Measurements from ENCODE around the gene GRIN3B. TPM values are rescaled to one million over a fixed set of nuclear protein-coding genes. Genes with fewer than 3 reads are reported as not detected.

GRIN3B gene
- total and polyA plus RNA-seq, 10 of the 15 experiments (the other 5 are each of a cell fraction or from before 2014, with no cell fraction given), result 0.15 TPM; not detected in 9

DNA sequence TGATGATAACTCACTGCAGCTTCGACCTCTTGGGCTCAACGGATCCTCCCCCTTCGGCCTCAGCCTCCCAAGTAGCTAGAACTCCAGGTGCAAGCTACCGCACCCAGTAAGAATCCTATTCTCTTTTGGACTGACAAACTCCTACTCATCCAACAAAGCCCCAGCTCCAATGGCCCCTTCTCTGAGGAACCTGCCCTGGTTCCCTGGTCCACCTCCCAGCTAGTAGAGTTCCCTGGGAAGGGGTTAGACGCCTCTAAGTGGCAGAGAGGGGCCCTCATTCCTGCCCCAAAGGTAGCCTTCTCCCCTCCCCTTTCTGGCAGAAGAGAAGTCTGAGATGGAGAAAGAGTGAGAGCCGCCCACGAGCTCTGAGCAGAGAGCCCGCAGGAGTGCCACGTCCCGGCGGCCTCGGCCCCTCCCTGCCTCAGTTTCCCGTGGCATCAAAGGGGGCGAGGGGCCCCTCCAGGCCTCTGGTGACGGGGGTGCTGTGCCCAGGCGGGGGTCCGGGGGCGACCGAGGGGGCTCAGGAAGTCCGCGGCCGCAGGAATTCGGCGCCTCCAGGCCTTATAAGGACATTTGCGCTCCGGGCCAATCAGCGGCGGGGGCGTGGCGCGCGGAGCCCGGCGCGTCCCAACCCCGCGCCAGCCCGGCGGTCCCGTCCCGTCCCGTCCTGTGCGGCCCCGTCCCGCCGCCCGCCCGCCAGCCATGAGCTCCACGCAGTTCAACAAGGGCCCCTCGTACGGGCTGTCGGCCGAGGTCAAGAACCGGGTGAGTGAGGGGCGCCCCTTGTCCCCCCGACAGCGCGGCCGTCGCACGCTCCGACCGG is 26.0 kb downstream of the GRIN3B start, which contains the start of gene CNN2 (continued):
- TF ChIP-seq ZNF592 (IDR thresholded peaks at IDR 0.05) (no peak), MEF2B (IDR thresholded peaks at IDR 0.05; ENCODE audit: partially characterized antibody, poor library complexity, severe bottlenecking) (peak; percentile 58), RFX5 (IDR thresholded peaks at IDR 0.05; ENCODE audit: low read depth, low read length) (no peak), TARDBP (IDR thresholded peaks at IDR 0.05; ENCODE audit: borderline replicate concordance) (no peak), RBBP5 (conservative IDR thresholded peaks at IDR 0.05) (no peak), ZNF274 (IDR thresholded peaks at IDR 0.05; ENCODE audit: insufficient read depth, insufficient read length) (no peak), NBN (IDR thresholded peaks at IDR 0.05) (0 out of 2 replicates have a peak, but pooled peaks have one; percentile 36), ZBED1 (IDR thresholded peaks at IDR 0.05; ENCODE audit: borderline replicate concordance) (no peak), SMAD5 (IDR thresholded peaks at IDR 0.05; ENCODE audit: low read depth) (0 out of 2 replicates have a peak, but pooled peaks have one; percentile 54), CUX1 (IDR thresholded peaks at IDR 0.05; ENCODE audit: insufficient replicate concordance, low read depth, low read length) (no peak)
- TF ChIP-seq, protein P1, sequence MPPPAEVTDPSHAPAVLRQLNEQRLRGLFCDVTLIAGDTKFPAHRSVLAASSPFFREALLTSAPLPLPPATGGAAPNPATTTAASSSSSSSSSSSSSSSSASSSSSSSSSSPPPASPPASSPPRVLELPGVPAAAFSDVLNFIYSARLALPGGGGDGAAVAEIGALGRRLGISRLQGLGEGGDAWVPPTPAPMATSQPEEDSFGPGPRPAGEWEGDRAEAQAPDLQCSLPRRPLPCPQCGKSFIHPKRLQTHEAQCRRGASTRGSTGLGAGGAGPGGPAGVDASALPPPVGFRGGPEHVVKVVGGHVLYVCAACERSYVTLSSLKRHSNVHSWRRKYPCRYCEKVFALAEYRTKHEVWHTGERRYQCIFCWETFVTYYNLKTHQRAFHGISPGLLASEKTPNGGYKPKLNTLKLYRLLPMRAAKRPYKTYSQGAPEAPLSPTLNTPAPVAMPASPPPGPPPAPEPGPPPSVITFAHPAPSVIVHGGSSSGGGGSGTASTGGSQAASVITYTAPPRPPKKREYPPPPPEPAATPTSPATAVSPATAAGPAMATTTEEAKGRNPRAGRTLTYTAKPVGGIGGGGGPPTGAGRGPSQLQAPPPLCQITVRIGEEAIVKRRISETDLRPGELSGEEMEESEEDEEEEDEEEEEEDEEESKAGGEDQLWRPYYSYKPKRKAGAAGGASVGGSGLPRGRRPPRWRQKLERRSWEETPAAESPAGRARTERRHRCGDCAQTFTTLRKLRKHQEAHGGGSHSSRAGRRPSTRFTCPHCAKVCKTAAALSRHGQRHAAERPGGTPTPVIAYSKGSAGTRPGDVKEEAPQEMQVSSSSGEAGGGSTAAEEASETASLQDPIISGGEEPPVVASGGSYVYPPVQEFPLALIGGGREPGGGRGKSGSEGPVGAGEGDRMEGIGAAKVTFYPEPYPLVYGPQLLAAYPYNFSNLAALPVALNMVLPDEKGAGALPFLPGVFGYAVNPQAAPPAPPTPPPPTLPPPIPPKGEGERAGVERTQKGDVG (CRISPR knock-in tag; IDR thresholded peaks at IDR 0.05), result no peak
- TF ChIP-seq, protein P2, sequence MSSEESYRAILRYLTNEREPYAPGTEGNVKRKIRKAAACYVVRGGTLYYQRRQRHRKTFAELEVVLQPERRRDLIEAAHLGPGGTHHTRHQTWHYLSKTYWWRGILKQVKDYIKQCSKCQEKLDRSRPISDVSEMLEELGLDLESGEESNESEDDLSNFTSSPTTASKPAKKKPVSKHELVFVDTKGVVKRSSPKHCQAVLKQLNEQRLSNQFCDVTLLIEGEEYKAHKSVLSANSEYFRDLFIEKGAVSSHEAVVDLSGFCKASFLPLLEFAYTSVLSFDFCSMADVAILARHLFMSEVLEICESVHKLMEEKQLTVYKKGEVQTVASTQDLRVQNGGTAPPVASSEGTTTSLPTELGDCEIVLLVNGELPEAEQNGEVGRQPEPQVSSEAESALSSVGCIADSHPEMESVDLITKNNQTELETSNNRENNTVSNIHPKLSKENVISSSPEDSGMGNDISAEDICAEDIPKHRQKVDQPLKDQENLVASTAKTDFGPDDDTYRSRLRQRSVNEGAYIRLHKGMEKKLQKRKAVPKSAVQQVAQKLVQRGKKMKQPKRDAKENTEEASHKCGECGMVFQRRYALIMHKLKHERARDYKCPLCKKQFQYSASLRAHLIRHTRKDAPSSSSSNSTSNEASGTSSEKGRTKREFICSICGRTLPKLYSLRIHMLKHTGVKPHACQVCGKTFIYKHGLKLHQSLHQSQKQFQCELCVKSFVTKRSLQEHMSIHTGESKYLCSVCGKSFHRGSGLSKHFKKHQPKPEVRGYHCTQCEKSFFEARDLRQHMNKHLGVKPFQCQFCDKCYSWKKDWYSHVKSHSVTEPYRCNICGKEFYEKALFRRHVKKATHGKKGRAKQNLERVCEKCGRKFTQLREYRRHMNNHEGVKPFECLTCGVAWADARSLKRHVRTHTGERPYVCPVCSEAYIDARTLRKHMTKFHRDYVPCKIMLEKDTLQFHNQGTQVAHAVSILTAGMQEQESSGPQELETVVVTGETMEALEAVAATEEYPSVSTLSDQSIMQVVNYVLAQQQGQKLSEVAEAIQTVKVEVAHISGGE (CRISPR knock-in tag; IDR thresholded peaks at IDR 0.05), result no peak

All from GM12878 (cell line).